B cell (primary cell): ENCODE measurements around the gene CTDSPL2. TPM values are rescaled to one million over a fixed set of nuclear protein-coding genes. Genes with fewer than 3 reads are reported as not detected.

Source experiments
- ATAC-seq: fragments of 200-7000 bp; cut with Tn5 transposase; one replicate; pipeline ENCODE4 v1.10.0; 2021; ENCODE audit warnings: low read depth, mild to moderate bottlenecking, moderate number of reproducible peaks, moderate library complexity
- CTCF ChIA-PET: fragments of 350-600 bp; sonication (Branson Sonifier 250); formaldehyde crosslinking; loops from one replicate; lab custom pipeline; 2021; ENCODE audit warnings: antibody characterized with exemption, inconsistent platforms; lab: Charles Lee
- POLR2A ChIA-PET: fragments of 350-600 bp; sonication (Branson Sonifier 250); formaldehyde crosslinking; loops from one replicate; lab custom pipeline; 2021; ENCODE audit warnings: antibody characterized with exemption; lab: Charles Lee
- DNase-seq: peaks from one replicate; pipeline ENCODE4 v3.0.0; 2013
- H2AFZ ChIP-seq: 2 replicates; pipeline ENCODE4 v1.6.1; 2012; ENCODE audit warnings: mild to moderate bottlenecking, low read depth, low read length; ENCODE audit not compliant: insufficient read depth, poor library complexity, severe bottlenecking
- H3K27ac ChIP-seq, 2 donors: 1 replicate in 1 of 2; 2 replicates in 1 of 2; pipeline ENCODE4 v1.5.1; 2012 to 2013; ENCODE audit warnings: low read length in 2 of 2, mild to moderate bottlenecking in 2 of 2, moderate library complexity in 1 of 2
- H3K27me3 ChIP-seq, 4 experiments: fragments of 200-600 bp in 1 of 4; sonication (generic) in 1 of 4; replicated peaks in 1 of 4; 1 replicate in 2 of 4; 2 replicates in 2 of 4; pipeline versions ENCODE4 v1.6.1 to v1.7.0; 2013 to 2016; ENCODE audit warnings: low read length in 3 of 4, mild to moderate bottlenecking in 2 of 4, mixed read lengths in 1 of 4, moderate library complexity in 1 of 4; ENCODE audit not compliant: insufficient read depth in 4 of 4, control insufficient read depth in 3 of 4; ENCODE audit errors: control extremely low read depth in 1 of 4
- H3K36me3 ChIP-seq, 2 experiments: replicated peaks in 1 of 2; 1 replicate in 1 of 2; 2 replicates in 1 of 2; pipeline versions ENCODE4 v1.6.1 to v1.7.1; 2013; ENCODE audit warnings: low read length in 1 of 2; ENCODE audit not compliant: insufficient read depth in 2 of 2, control insufficient read depth in 1 of 2; ENCODE audit errors: control extremely low read depth in 1 of 2, extremely low read depth in 1 of 2
- H3K4me1 ChIP-seq, 2 donors: fragments of 200-600 bp in 1 of 2; sonication (generic) in 1 of 2; 1 replicate in 1 of 2; 2 replicates in 1 of 2; pipeline versions ENCODE4 v1.5.1 to v1.6.1; 2013 to 2017; ENCODE audit warnings: low read length in 2 of 2; ENCODE audit not compliant: control insufficient read depth in 2 of 2, insufficient read depth in 2 of 2
- H3K4me2 ChIP-seq: replicated peaks from 2 replicates; pipeline ENCODE3; 2012; ENCODE audit warnings: mild to moderate bottlenecking, low read depth, low read length; ENCODE audit not compliant: poor library complexity, severe bottlenecking
- H3K4me3 ChIP-seq, 5 experiments: fragments of 200-600 bp in 1 of 5; sonication (generic) in 1 of 5; 1 replicate in 3 of 5; 2 replicates in 2 of 5; pipeline versions ENCODE4 v1.5.1 to v1.7.0; 2011 to 2016; ENCODE audit warnings: low read length in 4 of 5, mild to moderate bottlenecking in 4 of 5, low read depth in 2 of 5, control low read depth in 1 of 5, moderate library complexity in 1 of 5; ENCODE audit not compliant: insufficient read depth in 1 of 5; ENCODE audit errors: control extremely low read depth in 1 of 5, extremely low read depth in 1 of 5
- H3K79me2 ChIP-seq: fragments of 200-600 bp; sonication (generic); one replicate; pipeline ENCODE4 v1.6.0; 2016; ENCODE audit warnings: low read length; ENCODE audit not compliant: control insufficient read depth, insufficient read depth
- H3K9ac ChIP-seq: fragments of 200-600 bp; sonication (generic); 2 replicates; pipeline ENCODE4 v1.6.1; 2017; ENCODE audit warnings: mild to moderate bottlenecking, low read length, moderate library complexity
- H3K9me3 ChIP-seq, 3 donors: one replicate each; pipeline versions ENCODE4 v1.6.1 to v1.7.1; 2013; ENCODE audit warnings: low read length in 2 of 3; ENCODE audit not compliant: control insufficient read depth in 2 of 3, insufficient read depth in 1 of 3; ENCODE audit errors: control extremely low read depth in 1 of 3
- H4K20me1 ChIP-seq: 2 replicates; pipeline ENCODE4 v1.6.0; 2012; ENCODE audit warnings: mild to moderate bottlenecking, low read length; ENCODE audit not compliant: insufficient read depth, control insufficient read depth, poor library complexity, severe bottlenecking
- H3K27ac Mint-ChIP-seq: one replicate; pipeline ENCODE4 v1.8.0; 2021; ENCODE audit warnings: mixed read lengths
- H3K27me3 Mint-ChIP-seq: one replicate; pipeline ENCODE4 v1.8.0; 2021; ENCODE audit warnings: mixed read lengths
- H3K4me1 Mint-ChIP-seq: one replicate; pipeline ENCODE4 v1.8.0; 2021; ENCODE audit warnings: mixed read lengths
- H3K4me3 Mint-ChIP-seq: one replicate; pipeline ENCODE4 v1.8.0; 2021; ENCODE audit warnings: mixed read lengths
- H3K9me3 Mint-ChIP-seq: one replicate; pipeline ENCODE4 v1.8.0; 2022; ENCODE audit warnings: mixed read lengths; ENCODE audit not compliant: insufficient read depth
- CTCF ChIP-seq: fragments of 200-600 bp; IDR thresholded peaks from one replicate; pipeline ENCODE4 v1.8.0; 2022; ENCODE audit warnings: antibody characterized with exemption, mild to moderate bottlenecking
- EZH2 ChIP-seq: IDR thresholded peaks from 2 replicates; pipeline ENCODE4 v1.6.1; 2012; ENCODE audit warnings: borderline replicate concordance, low read depth, mild to moderate bottlenecking, moderate library complexity, low read length; ENCODE audit not compliant: insufficient read depth, poor library complexity, severe bottlenecking
- WGBS: methylation state at CpG from one replicate; pipeline ENCODE4 v1.1.5; 2013; ENCODE audit warnings: missing lambda C conversion rate; ENCODE audit not compliant: insufficient coverage; 5-methylcytosine and 5-hydroxymethylcytosine counted together
- intact Hi-C: fragments of 100-400 bp; cut with micrococcal nuclease; formaldehyde crosslinking; loops from one replicate; pipeline ENCODE4 v1.10.0; 2022
- polyA plus RNA-seq: library from polyadenylated mRNA; depleted of rRNA; stranded (reverse); fragments of >200 nt; gene quantifications from 2 replicates; pipeline ENCODE4 v1.2.3, GENCODE V29; 2012
- total RNA-seq, 2 donors: library from RNA; stranded (reverse); fragments of 120-200 nt in 1 of 2; gene quantifications; 1 replicate in 1 of 2; 2 replicates in 1 of 2; pipeline versions ENCODE4 v1.2.3 to v1.2.4, GENCODE V29; 2013 to 2022

The CTDSPL2 gene
- total and polyA plus RNA-seq, 2 donors (not counting 1 experiment from before 2014, with no cell fraction given): 17.8 to 84.1 TPM

- Histone ChIP-seq H3K4me1 (no peaks in the 10 kb centered on the region), H2AFZ (no peak overlapping the region), H3K27me3 (no peaks in the 10 kb centered on the region), H3K4me3 (no peak overlapping the region), H3K4me2 (no peak overlapping the region), H3K79me2 (peaks cover 7% of the 10 kb centered on the region), H3K9ac (no peak overlapping the region), H4K20me1 (no peaks in the 10 kb centered on the region), H3K36me3 (peaks cover 0 to 53% of the 10 kb centered on the region in 2 experiments), H3K27ac (no peak overlapping the region), H3K9me3 (no peaks in the 10 kb centered on the region)
- DNase-seq (no peak), ATAC-seq (no peak)
- intact Hi-C loops: no loop called here
- no peaks in the 10 kb centered on the region for H3K27me3 Mint-ChIP-seq
- H3K9me3 Mint-ChIP-seq: no peaks in the 10 kb centered on the region
- WGBS: 100% methylated on average over 6 of the region's 7 CpGs
- no peak overlapping the region for H3K27ac Mint-ChIP-seq
- no peak overlapping the region for H3K4me3 Mint-ChIP-seq
- no peaks in the 10 kb centered on the region for H3K4me1 Mint-ChIP-seq
- ChIA-PET POLR2A (no interaction called here), CTCF (no interaction called here)
- TF ChIP-seq CTCF: no peak
- no peak for TF ChIP-seq EZH2
These were observed 64.6 kb downstream of the CTDSPL2 start for GRCh38 chr15:44492040-44492439.

- WGBS: no CpG with 5 or more reads among the region's 3 CpGs
- peaks cover 0 to 51% of the 10 kb centered on the region in 2 experiments for H3K36me3 ChIP-seq
- no peak overlapping the region for H3K4me2 ChIP-seq
- ChIA-PET CTCF (no interaction called here), POLR2A (no interaction called here)
- H3K4me1 ChIP-seq: no peaks in the 10 kb centered on the region
- H3K9me3 ChIP-seq: no peaks in the 10 kb centered on the region
- TF ChIP-seq EZH2 (no peak), CTCF (no peak)
- Mint-ChIP-seq H3K4me3 (no peak overlapping the region), H3K9me3 (no peaks in the 10 kb centered on the region), H3K27me3 (no peaks in the 10 kb centered on the region), H3K27ac (no peak overlapping the region), H3K4me1 (no peaks in the 10 kb centered on the region)
- no peak overlapping the region for H3K27ac ChIP-seq
- no peak overlapping the region for H3K9ac ChIP-seq
- H3K79me2 ChIP-seq: peaks cover 1% of the 10 kb centered on the region
- no peak overlapping the region for H2AFZ ChIP-seq
- no peaks in the 10 kb centered on the region for H4K20me1 ChIP-seq
- no peak overlapping the region for H3K4me3 ChIP-seq
- ATAC-seq: no peak
- no peak for DNase-seq
- intact Hi-C loops: no loop called here
- no peaks in the 10 kb centered on the region for H3K27me3 ChIP-seq
These were observed 65.2 kb downstream of the CTDSPL2 start for GRCh38 chr15:44492672-44493071.
